Nephron (organoid): Measurements from ENCODE around the gene CNTNAP2.

Experiments
- H3K27ac Mint-ChIP-seq, 3 experiments: 2 replicates each; pipeline ENCODE4 v1.8.0; 2020; ENCODE audit warnings: mixed read lengths in 3 of 3, mild to moderate bottlenecking in 2 of 3, moderate library complexity in 1 of 3
- H3K27me3 Mint-ChIP-seq: 2 replicates; pipeline ENCODE4 v1.8.0; 2021; ENCODE audit warnings: low read depth, mild to moderate bottlenecking, moderate library complexity, mixed read lengths
- H3K36me3 Mint-ChIP-seq: 2 replicates; pipeline ENCODE4 v1.8.0; 2020; ENCODE audit warnings: low read depth, mixed read lengths
- H3K4me1 Mint-ChIP-seq: 2 replicates; pipeline ENCODE4 v1.8.0; 2020; ENCODE audit warnings: mixed read lengths
- H3K4me3 Mint-ChIP-seq, 3 experiments: 2 replicates each; pipeline ENCODE4 v1.8.0; 2020; ENCODE audit warnings: mild to moderate bottlenecking in 3 of 3, mixed read lengths in 3 of 3, moderate library complexity in 2 of 3
- H3K9me3 Mint-ChIP-seq: 2 replicates; pipeline ENCODE4 v1.8.0; 2020; ENCODE audit warnings: mixed read lengths
- CTCF ChIP-seq, 3 experiments: fragments of 200-600 bp; sonication (generic); IDR thresholded peaks; one replicate each; pipeline ENCODE4 v1.5.0; 2021; ENCODE audit warnings: antibody characterized with exemption in 3 of 3; ENCODE audit not compliant: unreplicated experiment in 3 of 3

Gene CNTNAP2

GRCh38 chr7:146661435-146661834 is 544.8 kb downstream of the CNTNAP2 start:
- no peak for TF ChIP-seq CTCF (IDR thresholded peaks at IDR 0.05; ENCODE audit: unreplicated experiment in 3 of 3)
- no peaks in the 10 kb centered on the region for H3K36me3 Mint-ChIP-seq
- H3K9me3 Mint-ChIP-seq: peaks cover 4% of the 10 kb centered on the region
- peak overlapping the region; percentile 9 to 70 (median 13) for H3K27ac Mint-ChIP-seq
- H3K4me3 Mint-ChIP-seq: no peak overlapping the region
- no peaks in the 10 kb centered on the region for H3K27me3 Mint-ChIP-seq
- H3K4me1 Mint-ChIP-seq: peaks cover 19% of the 10 kb centered on the region

GRCh38 chr7:146661929-146662328 is 545.3 kb downstream of the CNTNAP2 start:
- peaks cover 14% of the 10 kb centered on the region for H3K4me1 Mint-ChIP-seq
- no peak for TF ChIP-seq CTCF (IDR thresholded peaks at IDR 0.05; ENCODE audit: unreplicated experiment in 3 of 3)
- H3K9me3 Mint-ChIP-seq: peaks cover 9% of the 10 kb centered on the region
- peak overlapping the region in 1 of 3 experiments; percentile 70 for H3K27ac Mint-ChIP-seq
- no peaks in the 10 kb centered on the region for H3K27me3 Mint-ChIP-seq
- no peak overlapping the region for H3K4me3 Mint-ChIP-seq
- peaks cover 2% of the 10 kb centered on the region for H3K36me3 Mint-ChIP-seq

- H3K4me1 Mint-ChIP-seq: peaks cover 11% of the 10 kb centered on the region
- no peak overlapping the region for H3K4me3 Mint-ChIP-seq
- H3K27me3 Mint-ChIP-seq: no peaks in the 10 kb centered on the region
- H3K36me3 Mint-ChIP-seq: peaks cover 4% of the 10 kb centered on the region
- no peak for TF ChIP-seq CTCF (IDR thresholded peaks at IDR 0.05; ENCODE audit: unreplicated experiment in 3 of 3)
- peaks cover 18% of the 10 kb centered on the region for H3K9me3 Mint-ChIP-seq
- H3K27ac Mint-ChIP-seq: no peak overlapping the region
Measured at GRCh38 chr7:146665023-146665422, 548.4 kb downstream of the CNTNAP2 start.

- no peak for TF ChIP-seq CTCF (IDR thresholded peaks at IDR 0.05; ENCODE audit: unreplicated experiment in 3 of 3)
- Mint-ChIP-seq H3K4me3 (no peak overlapping the region), H3K4me1 (no peaks in the 10 kb centered on the region), H3K27ac (no peak overlapping the region), H3K36me3 (peaks cover 4% of the 10 kb centered on the region), H3K27me3 (no peaks in the 10 kb centered on the region), H3K9me3 (peaks cover 18% of the 10 kb centered on the region)
Measured at GRCh38 chr7:146670532-146670931, 553.9 kb downstream of the CNTNAP2 start.

- no peak overlapping the region for H3K27ac Mint-ChIP-seq
- no peak for TF ChIP-seq CTCF (IDR thresholded peaks at IDR 0.05; ENCODE audit: unreplicated experiment in 3 of 3)
- H3K27me3 Mint-ChIP-seq: no peaks in the 10 kb centered on the region
- H3K4me1 Mint-ChIP-seq: no peaks in the 10 kb centered on the region
- no peaks in the 10 kb centered on the region for H3K9me3 Mint-ChIP-seq
- H3K36me3 Mint-ChIP-seq: no peaks in the 10 kb centered on the region
- H3K4me3 Mint-ChIP-seq: no peak overlapping the region
Measured at GRCh38 chr7:146681487-146681886, 564.9 kb downstream of the CNTNAP2 start.

- no peaks in the 10 kb centered on the region for H3K9me3 Mint-ChIP-seq
- no peak overlapping the region for H3K27ac Mint-ChIP-seq
- no peak for TF ChIP-seq CTCF (IDR thresholded peaks at IDR 0.05; ENCODE audit: unreplicated experiment in 3 of 3)
- no peaks in the 10 kb centered on the region for H3K27me3 Mint-ChIP-seq
- no peak overlapping the region for H3K4me3 Mint-ChIP-seq
- no peaks in the 10 kb centered on the region for H3K4me1 Mint-ChIP-seq
- H3K36me3 Mint-ChIP-seq: no peaks in the 10 kb centered on the region
Measured at GRCh38 chr7:146683439-146683838, 566.8 kb downstream of the CNTNAP2 start.
